Activated CD4-positive, alpha-beta T cell treated with anti-CD3 and anti-CD28 coated beads for 1 hour (primary cell): Measurements from ENCODE around the gene SC5D.

Experiments used
- DNase-seq: peaks from one replicate; pipeline ENCODE4 v3.0.0-alpha.2; 2020

The SC5D gene, protein sequence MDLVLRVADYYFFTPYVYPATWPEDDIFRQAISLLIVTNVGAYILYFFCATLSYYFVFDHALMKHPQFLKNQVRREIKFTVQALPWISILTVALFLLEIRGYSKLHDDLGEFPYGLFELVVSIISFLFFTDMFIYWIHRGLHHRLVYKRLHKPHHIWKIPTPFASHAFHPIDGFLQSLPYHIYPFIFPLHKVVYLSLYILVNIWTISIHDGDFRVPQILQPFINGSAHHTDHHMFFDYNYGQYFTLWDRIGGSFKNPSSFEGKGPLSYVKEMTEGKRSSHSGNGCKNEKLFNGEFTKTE

DNA sequence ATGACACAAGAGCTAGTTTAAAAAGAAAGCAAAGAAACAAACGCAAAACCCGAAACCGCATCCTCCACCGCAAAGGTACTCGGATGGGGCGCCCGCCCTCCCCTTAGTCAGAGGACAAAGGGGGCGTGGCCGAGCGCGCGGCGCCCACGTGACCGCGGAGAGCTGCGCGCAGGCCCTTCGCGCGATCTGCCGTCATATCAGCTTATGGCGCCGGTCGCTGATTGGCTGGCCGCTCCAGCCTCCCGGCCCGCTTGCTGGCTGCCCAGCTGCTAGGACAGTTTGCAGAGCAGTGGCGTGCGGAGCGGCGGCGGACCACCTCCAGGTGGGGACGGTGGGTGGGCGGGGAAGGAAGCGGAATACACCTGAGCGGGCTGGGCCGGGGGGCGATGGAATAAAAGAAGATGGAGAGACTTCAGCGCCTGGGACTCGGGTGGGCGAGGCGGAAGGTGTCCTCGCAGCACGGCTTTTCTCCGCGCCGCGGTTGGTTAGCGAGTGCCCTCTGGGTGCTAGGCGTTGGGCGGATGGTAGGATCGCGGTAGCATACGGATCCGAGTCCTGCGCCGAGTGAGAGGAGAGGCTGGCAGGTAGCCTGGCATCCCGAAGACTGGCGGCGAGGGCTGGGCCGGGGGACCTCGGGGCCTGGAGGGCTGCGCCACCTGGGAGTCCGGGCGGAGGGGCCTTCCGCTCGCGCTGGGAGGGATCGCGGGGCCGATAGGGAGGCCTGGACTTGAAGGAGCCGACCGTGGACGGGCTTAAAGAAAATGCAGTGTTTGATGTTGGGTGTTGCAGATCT lies at the start of gene SC5D:
TSS of gene SC5D (plus strand) at position 277 of the 793 bp plus-strand sequence. CDS start 10,605 bp downstream, outside the sequence.
- DNase-seq = peak; percentile 91

DNA sequence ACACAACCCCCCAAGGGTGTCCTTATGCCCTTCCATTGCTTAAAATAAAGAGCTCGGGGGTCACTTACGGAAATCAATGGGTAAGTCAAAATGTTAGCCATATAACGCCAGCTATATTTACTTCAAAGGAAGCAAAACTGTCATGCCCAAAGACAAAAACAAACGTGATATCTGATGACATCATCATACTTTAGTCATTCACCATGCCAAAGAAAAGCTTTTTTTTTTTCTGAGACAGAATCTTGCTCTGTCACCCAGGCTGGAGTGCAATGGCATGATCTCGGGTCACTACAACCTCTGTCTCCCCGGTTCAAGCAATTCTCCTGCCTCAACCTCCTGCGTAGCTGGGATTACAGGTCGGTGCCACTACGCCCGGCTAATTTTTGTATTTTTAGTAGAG lies 47.7 kb upstream of the SC5D start:
- DNase-seq = no peak

DNA sequence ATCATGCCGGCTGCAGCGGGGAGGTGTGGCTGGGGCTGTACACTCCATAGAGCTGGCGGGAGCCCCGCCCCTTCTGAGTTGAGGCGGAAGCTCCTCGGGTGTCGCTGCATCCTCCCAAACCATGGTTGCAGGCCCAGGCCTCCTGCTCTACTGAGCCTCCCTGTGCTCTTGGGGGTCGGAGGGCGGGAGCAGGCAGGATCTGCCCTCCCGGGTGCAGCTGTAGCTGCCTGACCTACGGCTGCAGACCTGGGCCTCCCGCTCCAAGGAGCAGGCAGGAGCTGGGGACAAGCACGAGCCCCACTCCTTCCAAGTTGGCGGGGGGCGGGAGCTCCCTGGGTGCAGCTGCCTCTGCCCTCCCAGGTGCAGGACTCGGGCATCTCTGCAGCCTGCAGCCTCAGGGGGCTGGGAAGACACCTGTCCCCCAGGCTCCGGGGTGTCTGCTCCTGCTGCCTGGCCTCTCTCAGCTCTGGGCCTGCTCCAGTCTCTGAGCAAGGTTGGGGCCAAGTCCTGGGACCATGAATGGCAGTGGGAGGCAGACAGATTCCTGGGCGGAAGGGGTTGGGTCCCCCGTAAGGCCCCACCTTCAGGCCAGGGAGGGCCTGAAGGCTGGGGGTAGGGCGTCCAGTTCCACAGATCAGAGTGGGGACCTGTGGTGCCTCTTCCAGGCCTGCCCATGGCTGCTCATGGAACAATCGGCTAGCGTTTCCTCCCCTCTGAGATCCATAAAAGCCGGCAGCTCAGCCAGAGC lies 46.4 kb upstream of the SC5D start:
- no peak for DNase-seq

DNA sequence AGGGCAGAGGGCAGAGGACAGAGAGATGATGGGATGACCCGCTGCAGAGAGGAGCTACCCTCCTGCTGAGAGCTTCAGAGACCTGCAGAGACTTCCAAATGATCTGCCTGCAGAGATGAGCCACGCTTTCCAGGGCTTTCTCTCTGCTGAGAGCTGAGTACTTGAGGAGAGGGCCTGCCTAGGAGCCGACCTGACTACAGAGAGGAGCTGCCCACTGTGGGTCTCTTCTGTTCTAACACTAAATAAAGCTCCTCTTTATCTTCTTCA lies 45.9 kb upstream of the SC5D start:
- DNase-seq = no peak

DNA sequence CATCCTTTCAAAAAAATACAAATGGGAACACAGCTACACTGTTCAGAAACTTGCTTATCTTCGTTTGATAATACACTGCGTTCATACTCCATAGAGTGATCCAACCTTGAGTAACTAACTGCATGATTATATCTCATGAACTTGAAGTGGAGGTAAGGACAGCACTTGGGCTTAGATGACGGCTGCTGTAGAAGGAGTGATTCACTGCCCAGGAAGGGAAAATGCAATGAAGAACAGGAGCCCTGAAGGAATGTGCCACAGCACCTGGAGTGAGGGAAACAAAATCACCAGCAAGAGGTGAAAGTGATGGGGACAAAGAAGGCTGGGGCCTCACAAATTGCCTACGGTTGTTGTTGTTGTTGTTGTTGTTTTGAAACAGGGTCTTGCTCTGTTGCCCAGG lies 44.1 kb upstream of the SC5D start:
- no peak for DNase-seq

DNA sequence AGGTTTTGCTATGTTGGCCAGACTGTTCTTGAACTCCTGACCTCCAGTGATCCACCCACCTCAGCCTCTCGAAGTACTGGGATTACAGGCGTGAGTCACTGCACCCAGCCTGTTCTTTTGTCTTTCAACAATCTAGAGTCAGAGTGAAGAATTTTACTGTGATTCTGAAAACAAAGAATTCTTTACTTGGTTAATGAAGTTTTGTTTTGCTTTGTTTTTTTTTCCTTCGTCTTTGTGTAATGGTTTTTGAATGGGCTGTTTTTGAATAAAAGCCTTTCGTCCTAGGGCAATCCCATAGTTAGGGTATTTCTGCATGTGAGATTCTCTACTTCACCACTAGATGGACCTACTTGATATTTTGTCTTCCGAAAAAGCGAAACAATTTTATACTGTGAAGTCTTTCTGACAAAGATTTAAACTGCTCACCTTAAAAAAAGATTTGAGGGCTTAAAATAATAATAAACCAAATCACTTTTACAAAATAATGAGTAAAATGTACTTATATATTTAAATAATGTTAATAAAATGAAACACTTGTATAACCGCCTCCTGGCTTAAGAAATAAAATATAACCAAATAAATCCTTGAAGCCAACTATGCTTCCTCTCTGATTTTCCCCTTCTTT lies 43.4 kb upstream of the SC5D start:
- no peak for DNase-seq

DNA sequence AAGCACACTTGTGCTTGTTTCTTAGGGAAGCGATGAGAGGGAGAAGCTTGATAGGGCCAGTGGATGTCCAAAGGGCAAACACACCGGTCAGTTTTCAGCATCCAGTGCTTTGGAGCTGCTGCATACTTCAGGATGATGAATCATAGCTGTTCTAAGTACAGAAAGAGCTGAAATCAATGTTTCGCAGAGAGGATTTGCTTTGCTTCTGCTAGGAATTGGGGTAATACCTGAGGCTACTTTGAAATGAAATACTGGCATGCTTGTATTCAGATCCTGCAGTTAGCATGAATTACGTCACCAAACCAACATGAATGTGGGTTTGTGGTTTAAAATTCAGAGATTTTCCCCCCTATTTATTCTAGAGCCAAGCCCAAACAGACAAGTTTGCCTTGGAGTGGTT lies 41.7 kb upstream of the SC5D start:
- no peak for DNase-seq

DNA sequence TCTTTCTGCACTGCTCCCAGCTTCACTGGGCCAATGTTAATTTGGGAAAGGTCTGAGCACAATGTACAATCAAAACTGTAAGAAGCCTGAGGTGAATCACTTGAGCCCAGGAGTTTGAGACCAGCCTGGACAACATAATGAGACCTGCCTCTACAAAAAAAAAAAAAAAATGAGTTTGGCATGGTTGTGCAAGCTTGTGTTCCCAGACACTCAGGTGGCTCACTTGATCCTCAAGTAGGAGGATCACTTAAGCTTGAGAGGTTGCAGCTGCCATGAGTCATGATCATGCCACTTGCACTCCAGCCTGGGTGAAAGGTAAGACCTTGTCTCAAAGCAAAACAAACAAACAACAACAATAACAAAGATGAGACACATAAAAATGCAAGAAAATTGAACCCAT lies 38.6 kb upstream of the SC5D start:
- no peak for DNase-seq

DNA sequence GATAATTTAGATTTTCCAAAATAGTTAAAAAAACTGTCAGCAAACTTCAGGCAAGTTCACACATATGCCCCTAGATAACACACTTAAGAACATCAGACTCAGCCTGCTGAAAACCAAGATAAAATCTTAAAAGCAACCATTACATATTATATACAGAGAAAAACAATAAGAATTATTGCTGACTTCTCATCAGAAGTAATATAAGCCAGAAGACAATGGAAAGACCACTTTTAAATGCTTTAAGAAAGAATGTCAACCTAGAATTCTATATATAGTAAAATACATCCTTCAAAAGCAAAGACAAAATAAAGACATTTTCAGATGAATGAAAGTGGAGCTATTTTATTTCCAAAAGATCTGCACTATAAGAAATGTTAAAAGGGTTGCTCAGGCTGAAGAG lies 37.8 kb upstream of the SC5D start:
- DNase-seq = no peak

DNA sequence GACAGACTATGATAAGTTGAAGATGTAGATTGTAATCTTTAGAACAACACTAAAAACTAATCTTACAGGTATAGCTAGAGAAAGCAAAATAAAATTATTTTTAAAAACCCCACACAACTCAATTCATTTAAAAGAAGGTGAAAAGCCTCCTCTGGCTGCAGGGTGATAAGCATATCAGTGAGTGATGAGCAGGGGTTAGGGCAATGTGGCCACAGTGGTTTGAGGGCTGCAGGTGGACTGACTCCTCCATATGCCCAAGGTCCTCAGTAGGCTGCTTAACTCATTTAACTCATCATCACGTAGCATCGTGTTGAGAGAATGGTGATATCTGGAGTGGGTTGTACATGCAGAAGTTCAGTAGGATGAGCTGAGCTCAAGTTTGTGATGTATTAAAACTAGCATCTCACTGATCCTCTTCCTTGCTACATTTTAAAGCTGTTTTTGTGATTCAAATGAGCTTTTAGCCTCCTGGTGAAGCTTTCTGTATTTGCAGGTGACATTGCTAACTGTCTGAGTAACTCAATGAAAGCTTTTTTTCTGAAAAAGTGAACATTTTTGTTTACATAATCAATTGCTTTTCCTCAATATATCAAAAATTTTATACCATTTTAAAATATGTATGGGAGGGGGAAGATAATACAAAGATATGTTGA lies 37.0 kb upstream of the SC5D start:
- DNase-seq = no peak

DNA sequence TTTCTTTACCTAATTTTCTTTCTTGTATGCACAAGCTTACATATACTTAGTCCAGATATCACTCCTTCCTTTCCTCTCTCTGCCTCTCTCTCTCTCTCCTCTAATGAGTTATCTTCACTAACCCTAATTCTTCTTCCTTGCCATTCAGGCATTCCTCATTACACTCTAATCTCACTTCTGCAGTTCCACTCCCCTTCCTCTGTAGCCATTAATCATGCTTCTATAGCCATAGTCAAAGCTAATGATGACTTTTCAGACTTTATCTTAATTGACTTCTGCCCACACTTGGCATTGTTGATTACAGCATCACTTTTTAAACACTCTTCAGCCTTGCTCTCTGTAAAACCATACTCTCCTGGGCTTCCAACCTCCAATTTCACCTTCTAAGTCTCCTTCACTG lies 35.3 kb upstream of the SC5D start:
- DNase-seq = no peak

DNA sequence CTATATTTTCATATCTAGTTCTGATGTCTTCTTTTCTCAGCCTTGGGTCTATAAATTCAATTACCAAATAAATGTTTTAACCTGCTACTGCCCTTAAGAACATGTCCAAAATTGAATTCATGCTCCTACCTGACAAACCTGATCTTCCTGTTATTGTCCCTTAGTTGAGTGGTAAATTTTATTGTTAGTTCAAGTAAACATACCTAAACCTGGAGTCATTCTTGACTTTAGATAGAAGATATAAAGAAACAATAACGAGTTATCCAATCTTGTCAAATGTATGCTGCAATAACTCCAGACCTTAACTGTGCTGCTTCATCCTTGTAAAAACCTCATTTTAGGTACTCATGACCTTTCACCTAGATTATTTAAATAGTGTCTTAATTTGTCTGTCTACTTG lies 34.6 kb upstream of the SC5D start:
- DNase-seq = no peak

DNA sequence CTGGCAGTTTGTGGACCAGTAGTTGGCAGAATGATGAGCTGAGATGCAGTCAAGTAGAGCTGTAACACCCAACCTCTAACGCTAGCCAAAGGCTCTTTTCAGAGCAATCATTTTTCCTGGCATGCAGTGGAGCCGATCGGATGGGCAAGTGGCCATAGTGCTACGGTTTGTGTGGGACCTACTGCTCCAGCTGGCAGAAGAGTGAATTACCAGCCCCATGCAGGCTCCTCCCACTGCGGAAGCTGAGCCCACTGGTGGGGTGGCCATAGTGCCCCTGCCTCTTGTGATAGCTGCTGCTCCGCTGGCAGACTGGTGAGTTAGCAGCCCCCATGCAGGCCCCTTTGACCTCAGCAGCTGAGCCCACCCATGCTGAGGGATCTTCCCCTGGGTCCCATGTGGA lies 27.0 kb upstream of the SC5D start:
- DNase-seq = no peak

DNA sequence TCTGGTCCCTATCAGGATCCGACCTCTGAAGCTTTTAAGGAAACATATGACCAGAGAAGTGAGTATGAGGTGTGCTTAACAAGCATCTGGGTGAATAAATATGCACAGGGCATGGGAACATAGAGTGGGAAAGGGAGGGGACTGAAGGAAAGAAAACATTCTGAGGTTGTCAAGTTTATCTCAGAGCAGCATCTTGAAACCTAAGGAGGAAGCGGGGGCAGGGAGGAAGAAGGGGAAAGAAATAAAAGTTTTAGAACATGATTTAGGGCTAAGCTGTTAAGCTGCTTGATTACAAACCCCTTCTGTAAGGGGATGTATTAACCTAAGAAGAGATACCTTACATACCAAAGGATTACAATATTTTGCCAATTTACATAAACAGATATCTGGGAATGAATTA lies 24.0 kb upstream of the SC5D start:
- DNase-seq = no peak

DNA sequence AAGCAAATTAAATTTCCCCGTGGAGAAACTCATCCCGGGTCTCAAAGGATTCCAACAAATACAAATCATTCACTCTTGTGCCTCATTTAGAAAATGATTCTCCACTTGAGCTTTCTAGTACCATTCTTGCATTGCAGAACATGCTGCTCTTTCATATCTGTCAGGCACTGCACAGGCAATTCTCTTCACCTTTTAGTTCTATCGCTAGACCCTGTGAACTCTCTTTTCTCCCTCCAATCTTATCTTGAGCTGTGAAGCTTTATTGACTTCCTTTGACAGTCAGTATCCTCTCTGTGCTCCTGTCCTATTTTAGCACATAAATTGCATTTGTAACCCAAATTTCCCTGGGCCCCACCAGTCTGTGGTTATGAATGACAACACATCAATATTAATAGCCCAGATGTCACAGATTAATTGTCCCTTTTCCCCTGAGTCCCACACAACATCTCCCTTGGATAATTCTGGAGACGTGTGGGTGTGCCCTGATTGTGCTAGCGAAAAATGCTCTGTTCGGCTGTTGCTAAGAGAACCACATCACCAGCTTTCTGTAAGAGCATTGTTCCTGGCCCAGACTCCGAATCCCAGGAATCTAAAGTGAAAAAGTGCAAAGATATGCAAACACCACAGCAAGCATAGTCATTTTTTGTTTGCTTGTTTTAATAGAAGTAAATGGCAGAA lies 22.4 kb upstream of the SC5D start:
- DNase-seq = no peak

DNA sequence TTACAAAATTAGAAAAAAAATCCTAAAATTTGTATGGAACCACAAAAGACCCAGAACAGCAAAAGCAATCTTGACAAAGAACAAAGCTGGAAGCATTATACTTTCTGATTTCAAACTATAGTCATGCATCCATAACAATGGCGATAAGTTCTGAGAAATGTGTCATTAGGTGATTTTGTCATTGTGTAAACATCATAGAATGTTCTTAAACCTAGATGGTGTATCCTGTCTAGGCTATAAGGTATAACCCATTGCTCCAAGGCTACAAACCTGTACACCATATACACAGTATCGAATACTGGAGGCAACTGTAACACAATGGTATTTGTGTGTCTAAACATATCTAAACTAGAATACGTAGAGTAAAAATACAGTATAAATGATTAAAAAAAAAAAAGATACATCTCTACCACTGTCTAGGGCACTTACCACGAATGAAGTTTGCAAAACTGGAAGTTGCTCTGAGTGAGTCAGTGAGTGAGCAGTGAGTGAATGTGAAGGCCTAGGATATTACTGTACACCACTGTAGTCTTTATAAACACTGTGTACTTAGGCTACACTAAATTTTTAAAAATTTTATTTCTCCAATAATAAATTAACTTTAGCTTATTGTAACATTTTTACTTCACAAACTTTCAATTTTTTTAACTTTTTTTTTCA lies 18.1 kb upstream of the SC5D start:
- DNase-seq = no peak

DNA sequence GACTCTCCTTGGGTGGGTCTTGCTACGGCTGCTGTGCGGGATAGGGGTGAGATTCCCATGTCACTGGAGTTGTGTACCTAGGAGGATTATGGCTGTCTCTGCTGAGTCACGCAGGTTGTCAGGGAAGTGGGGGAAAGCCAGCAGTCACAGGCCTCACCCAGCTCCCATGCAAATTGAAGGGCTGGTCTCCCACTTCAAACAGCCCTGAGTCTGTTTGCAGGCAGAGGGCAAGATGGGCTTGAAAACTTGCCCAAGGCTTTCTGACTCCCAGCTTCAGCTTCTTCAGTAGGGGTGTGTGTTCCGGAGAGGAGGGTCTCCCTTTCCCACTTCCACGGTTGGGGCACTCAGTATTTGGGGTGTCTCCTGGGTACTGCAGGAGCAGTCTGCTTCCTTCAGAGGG lies 10.9 kb upstream of the SC5D start:
- no peak for DNase-seq

DNA sequence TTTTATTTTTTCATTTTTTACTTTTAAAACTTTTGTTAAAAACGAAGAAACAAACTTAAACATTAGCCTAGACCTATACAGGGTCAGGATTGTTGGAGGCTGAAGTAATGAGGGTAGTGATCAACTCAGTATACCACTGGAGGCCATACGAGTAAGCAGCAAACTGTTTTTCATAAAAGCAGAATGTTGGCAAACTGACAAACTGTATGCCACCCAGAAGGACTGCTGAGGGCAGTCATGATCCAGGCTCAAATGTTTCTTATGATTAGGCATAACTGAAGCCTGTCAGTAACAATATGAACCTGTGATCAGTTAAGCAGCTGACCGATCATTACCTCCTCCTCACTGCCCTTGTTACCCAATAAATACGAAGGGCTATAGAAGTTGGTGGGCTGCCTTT lies 10.2 kb upstream of the SC5D start:
- DNase-seq = no peak

DNA sequence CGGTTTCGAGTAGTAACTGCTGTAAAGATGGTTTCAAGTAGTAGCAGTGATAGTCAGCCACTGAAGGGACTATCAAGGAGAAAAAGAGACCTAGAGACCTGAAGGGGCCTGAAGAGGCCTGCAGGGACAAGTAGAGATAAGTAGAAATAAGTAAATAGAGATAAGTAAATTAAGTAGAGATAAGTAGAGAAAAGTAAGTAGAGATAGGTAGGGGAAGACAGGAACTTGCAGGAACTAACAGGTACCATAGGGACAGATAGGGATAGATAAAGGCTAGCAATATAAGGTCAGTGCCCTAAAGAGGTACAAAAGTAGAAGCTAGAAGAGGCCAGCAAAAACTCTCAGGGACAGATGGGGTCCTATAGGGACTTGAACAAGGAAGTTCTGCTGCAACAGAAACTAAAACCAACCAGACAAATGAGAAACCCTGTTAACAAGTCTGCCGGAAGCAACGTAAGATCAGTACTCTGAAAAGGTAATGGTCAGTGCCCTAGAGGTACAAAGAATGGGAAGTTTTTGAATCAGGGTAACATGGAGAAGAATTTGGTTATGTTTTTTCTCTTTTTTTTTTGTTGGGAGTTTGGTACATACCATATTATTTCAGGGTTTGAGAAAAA lies 9.6 kb upstream of the SC5D start:
- no peak for DNase-seq

DNA sequence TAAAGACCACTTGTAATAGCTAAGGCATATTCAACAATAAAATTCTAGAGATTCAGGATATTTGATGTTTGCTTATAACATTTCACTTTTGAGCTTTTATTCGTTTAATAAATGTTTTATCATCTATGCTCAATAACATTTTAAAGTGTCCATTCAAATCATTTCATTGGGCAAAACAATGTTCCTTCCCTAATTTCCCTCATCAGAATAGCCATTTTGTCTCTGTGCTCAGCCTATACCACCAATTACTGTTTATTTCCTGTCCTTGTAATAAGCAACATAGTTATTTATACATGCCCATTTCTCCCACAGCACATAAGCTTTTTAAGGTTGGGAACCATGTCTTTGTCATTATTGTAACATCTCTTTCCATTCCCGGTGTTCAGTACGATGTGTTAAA lies 1.3 kb upstream of the SC5D start:
- DNase-seq = no peak

DNA sequence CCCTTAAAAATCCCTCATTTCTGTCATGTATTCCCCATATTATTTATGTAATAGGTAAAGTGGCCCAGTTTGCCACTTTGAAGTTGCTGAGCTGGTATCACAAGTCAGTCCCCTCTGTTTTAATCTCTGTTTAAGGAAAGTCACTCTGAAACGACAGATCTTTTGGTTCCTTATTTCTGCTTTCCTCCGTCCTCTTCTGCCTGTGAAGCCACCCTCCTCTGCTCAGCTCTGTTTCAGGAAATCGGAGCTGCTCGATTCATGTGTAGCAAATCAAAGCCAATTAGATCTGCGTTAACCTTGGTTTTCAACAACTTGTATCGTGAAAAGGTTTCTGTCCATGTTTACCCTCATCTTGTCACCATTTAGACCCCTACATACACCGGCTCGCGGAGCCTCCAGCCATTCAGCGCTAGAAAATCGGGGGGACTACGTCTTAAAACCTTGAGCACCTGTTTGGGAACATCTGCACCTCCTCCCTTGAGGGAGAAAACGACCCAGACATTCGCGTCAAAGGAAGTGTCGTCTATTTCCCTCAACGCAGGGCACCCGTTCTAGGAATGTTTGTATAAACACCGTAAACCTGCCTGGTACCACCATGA lies 576 bp upstream of the SC5D start:
- DNase-seq = no peak
